Rectal smooth muscle tissue (tissue), 1 donor: Measurements from ENCODE around the gene KIAA1217.
A peak's percentile ranks its signal among the peaks of the same experiment; 100 is the strongest.

Experiments
- H3K27ac ChIP-seq: one replicate; pipeline ENCODE4 v1.7.0; 2013; ENCODE audit warnings: low read depth, low read length, inconsistent platforms
- H3K27me3 ChIP-seq: one replicate; pipeline ENCODE4 v1.7.0; 2013; ENCODE audit warnings: low read length; ENCODE audit not compliant: control insufficient read depth, insufficient read depth
- H3K36me3 ChIP-seq: one replicate; pipeline ENCODE4 v1.7.0; 2013; ENCODE audit warnings: low read length; ENCODE audit not compliant: control insufficient read depth, insufficient read depth
- H3K4me1 ChIP-seq: one replicate; pipeline ENCODE4 v1.7.0; 2013; ENCODE audit warnings: low read length; ENCODE audit not compliant: control insufficient read depth, insufficient read depth
- H3K4me3 ChIP-seq: one replicate; pipeline ENCODE4 v1.7.0; 2013; ENCODE audit warnings: low read length
- H3K9ac ChIP-seq: one replicate; pipeline ENCODE4 v1.7.0; 2013; ENCODE audit warnings: low read length

Gene KIAA1217

GRCh38 chr10:24184455-24184854 lies 24.5 kb upstream of the KIAA1217 start:
- H3K9ac ChIP-seq, result no peak overlapping the region
- no peak overlapping the region for H3K27ac ChIP-seq
- no peaks in the 10 kb centered on the region for H3K36me3 ChIP-seq
- no peaks in the 10 kb centered on the region for H3K4me1 ChIP-seq
- H3K4me3 ChIP-seq, result no peak overlapping the region
- H3K27me3 ChIP-seq, result no peaks in the 10 kb centered on the region

- H3K36me3 ChIP-seq, result no peaks in the 10 kb centered on the region
- no peak overlapping the region for H3K27ac ChIP-seq
- H3K4me3 ChIP-seq, result no peak overlapping the region
- no peaks in the 10 kb centered on the region for H3K4me1 ChIP-seq
- no peak overlapping the region for H3K9ac ChIP-seq
- no peaks in the 10 kb centered on the region for H3K27me3 ChIP-seq
These were observed 15.6 kb upstream of the KIAA1217 start for GRCh38 chr10:24193330-24193729.

- Histone ChIP-seq H3K4me3 (no peak overlapping the region), H3K36me3 (no peaks in the 10 kb centered on the region), H3K9ac (no peak overlapping the region), H3K27ac (no peak overlapping the region), H3K27me3 (no peaks in the 10 kb centered on the region), H3K4me1 (no peaks in the 10 kb centered on the region)
These were observed 11.7 kb upstream of the KIAA1217 start for GRCh38 chr10:24197263-24197662.

GRCh38 chr10:24201503-24202180 lies 7.3 kb upstream of the KIAA1217 start:
- H3K27me3 ChIP-seq, result no peaks in the 10 kb centered on the region
- no peak overlapping the region for H3K4me3 ChIP-seq
- H3K9ac ChIP-seq, result no peak overlapping the region
- no peaks in the 10 kb centered on the region for H3K36me3 ChIP-seq
- H3K4me1 ChIP-seq, result no peaks in the 10 kb centered on the region
- H3K27ac ChIP-seq, result no peak overlapping the region

- Histone ChIP-seq H3K9ac (no peak overlapping the region), H3K36me3 (no peaks in the 10 kb centered on the region), H3K4me1 (no peaks in the 10 kb centered on the region), H3K27me3 (no peaks in the 10 kb centered on the region), H3K27ac (no peak overlapping the region), H3K4me3 (no peak overlapping the region)
These were observed 6.8 kb upstream of the KIAA1217 start for GRCh38 chr10:24202181-24202570.

GRCh38 chr10:24205821-24206220 lies 3.1 kb upstream of the KIAA1217 start:
- H3K27ac ChIP-seq, result no peak overlapping the region

GRCh38 chr10:24206334-24206733 lies 2.6 kb upstream of the KIAA1217 start:
- Histone ChIP-seq H3K27ac (no peak overlapping the region), H3K4me1 (peaks cover 14% of the 10 kb centered on the region), H3K36me3 (no peaks in the 10 kb centered on the region), H3K9ac (no peak overlapping the region), H3K4me3 (no peak overlapping the region), H3K27me3 (no peaks in the 10 kb centered on the region)

More at GRCh38 chr10:24205821-24206220, 3.1 kb upstream of the KIAA1217 start:
- Histone ChIP-seq H3K9ac (no peak overlapping the region), H3K4me3 (no peak overlapping the region), H3K4me1 (peaks cover 14% of the 10 kb centered on the region), H3K36me3 (no peaks in the 10 kb centered on the region), H3K27me3 (no peaks in the 10 kb centered on the region)

- Histone ChIP-seq H3K9ac (no peak overlapping the region), H3K27me3 (no peaks in the 10 kb centered on the region), H3K27ac (no peak overlapping the region), H3K4me1 (peaks cover 14% of the 10 kb centered on the region), H3K4me3 (no peak overlapping the region), H3K36me3 (no peaks in the 10 kb centered on the region)
These were observed 2.0 kb upstream of the KIAA1217 start for GRCh38 chr10:24206926-24207325.

GRCh38 chr10:24207341-24207740 lies 1.6 kb upstream of the KIAA1217 start:
- Histone ChIP-seq H3K27me3 (no peaks in the 10 kb centered on the region), H3K27ac (peak overlapping the region; percentile 70), H3K9ac (no peak overlapping the region), H3K36me3 (no peaks in the 10 kb centered on the region), H3K4me3 (no peak overlapping the region), H3K4me1 (peaks cover 14% of the 10 kb centered on the region)

- Histone ChIP-seq H3K27me3 (no peaks in the 10 kb centered on the region), H3K9ac (no peak overlapping the region), H3K27ac (peak overlapping the region; percentile 70), H3K4me3 (peak overlapping the region; percentile 65), H3K36me3 (no peaks in the 10 kb centered on the region), H3K4me1 (peaks cover 14% of the 10 kb centered on the region)
These were observed 942 bp upstream of the KIAA1217 start for GRCh38 chr10:24207781-24208611.

- Histone ChIP-seq H3K27me3 (no peaks in the 10 kb centered on the region), H3K9ac (no peak overlapping the region), H3K4me1 (peaks cover 14% of the 10 kb centered on the region), H3K27ac (peak overlapping the region; percentile 70), H3K4me3 (peak overlapping the region; percentile 65), H3K36me3 (no peaks in the 10 kb centered on the region)
These were observed 464 bp downstream of the KIAA1217 start for GRCh38 chr10:24209432-24209771.

- Histone ChIP-seq H3K36me3 (no peaks in the 10 kb centered on the region), H3K27ac (no peak overlapping the region), H3K4me1 (peaks cover 14% of the 10 kb centered on the region), H3K4me3 (peak overlapping the region; percentile 65), H3K9ac (no peak overlapping the region), H3K27me3 (no peaks in the 10 kb centered on the region)
These were observed 1.1 kb downstream of the KIAA1217 start for GRCh38 chr10:24209946-24210491.
